ENCODE data around the gene APBB1IP. TPM values are rescaled to one million over a fixed set of nuclear protein-coding genes. Genes with fewer than 3 reads are reported as not detected.

APBB1IP gene
- total RNA-seq, 1 experiment from 2014 or later: not detected

DNA sequence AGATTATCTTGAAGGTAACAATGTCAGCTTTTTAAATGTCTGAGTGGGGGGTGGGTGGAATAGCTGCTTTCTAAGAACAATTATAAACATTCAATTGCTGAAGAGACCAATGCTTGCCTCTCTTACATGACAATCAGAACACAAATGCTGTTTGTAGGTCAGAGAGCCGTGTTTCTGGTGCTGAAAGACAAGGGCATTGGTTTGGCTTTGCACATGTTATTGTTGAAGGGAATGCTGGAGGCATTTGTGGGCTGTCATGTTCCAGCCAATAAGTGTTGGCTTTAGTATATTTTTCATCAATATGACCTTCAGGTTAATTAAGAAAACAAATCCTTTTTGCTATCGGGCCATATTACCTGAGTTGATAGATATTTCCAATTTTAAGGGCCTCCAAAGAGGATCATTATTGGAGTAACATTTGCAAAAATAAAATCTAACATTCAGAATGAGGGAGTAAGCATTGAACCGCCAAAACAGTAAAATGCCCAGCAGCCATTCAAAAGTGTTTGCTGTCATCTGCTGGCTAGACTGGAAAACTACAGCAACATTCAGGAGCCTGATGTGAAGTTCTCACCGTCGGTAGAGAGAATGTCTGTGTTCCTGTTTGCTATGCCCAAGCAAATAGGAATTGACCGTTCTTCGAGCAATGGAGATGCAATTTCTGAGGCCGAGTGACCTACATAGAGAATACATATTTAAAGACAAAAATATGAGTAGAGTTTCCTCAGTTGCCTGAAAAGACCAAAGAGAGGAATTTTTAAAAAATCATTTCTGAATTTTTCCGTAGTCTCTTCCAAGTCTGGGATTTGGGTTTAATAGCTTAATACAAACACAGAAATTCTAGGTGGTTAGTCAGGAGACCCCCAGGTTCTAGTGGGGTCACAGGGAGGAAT is 118.9 kb downstream of the APBB1IP start:
- no peak overlapping the region for H2AK5ac ChIP-seq (ENCODE audit: insufficient read length, low read length)
- H3K23ac ChIP-seq (ENCODE audit: insufficient read length, low read depth, low read length): no peak overlapping the region
- no peak overlapping the region for H4K8ac ChIP-seq (replicated peaks; ENCODE audit: insufficient read length, low read depth, low read length)
- no peak overlapping the region; a peak in 1 of 5 replicates for H3K4me3 Mint-ChIP-seq
- H3K79me1 ChIP-seq (ENCODE audit: insufficient read depth, low read depth, low read length, poor library complexity, severe bottlenecking): no peaks in the 10 kb centered on the region
- no peaks in the 10 kb centered on the region for H3K79me2 ChIP-seq (ENCODE audit: insufficient read depth, low read length)
- TF ChIP-seq, protein P1, sequence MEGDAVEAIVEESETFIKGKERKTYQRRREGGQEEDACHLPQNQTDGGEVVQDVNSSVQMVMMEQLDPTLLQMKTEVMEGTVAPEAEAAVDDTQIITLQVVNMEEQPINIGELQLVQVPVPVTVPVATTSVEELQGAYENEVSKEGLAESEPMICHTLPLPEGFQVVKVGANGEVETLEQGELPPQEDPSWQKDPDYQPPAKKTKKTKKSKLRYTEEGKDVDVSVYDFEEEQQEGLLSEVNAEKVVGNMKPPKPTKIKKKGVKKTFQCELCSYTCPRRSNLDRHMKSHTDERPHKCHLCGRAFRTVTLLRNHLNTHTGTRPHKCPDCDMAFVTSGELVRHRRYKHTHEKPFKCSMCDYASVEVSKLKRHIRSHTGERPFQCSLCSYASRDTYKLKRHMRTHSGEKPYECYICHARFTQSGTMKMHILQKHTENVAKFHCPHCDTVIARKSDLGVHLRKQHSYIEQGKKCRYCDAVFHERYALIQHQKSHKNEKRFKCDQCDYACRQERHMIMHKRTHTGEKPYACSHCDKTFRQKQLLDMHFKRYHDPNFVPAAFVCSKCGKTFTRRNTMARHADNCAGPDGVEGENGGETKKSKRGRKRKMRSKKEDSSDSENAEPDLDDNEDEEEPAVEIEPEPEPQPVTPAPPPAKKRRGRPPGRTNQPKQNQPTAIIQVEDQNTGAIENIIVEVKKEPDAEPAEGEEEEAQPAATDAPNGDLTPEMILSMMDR (conservative IDR thresholded peaks at IDR 0.05): peak; percentile 91
- no peak overlapping the region for H3K56ac ChIP-seq (ENCODE audit: insufficient read length, low read depth, low read length)
- H3K4me1 ChIP-seq (ENCODE audit: insufficient read depth, low read length): peaks cover 7% of the 10 kb centered on the region; the same call in 1 of the 2 replicates
- H3K4me2 ChIP-seq (ENCODE audit: insufficient read depth, insufficient read length, low read length): peak overlapping the region; percentile 19
- no CpG with 5 or more reads among the region's 9 CpGs for WGBS (ENCODE audit: extremely low coverage, insufficient read length, low lambda C conversion rate)
- H4K20me1 ChIP-seq (ENCODE audit: control insufficient read depth, insufficient read depth, insufficient read length): no peaks in the 10 kb centered on the region
- H3T11ph ChIP-seq (ENCODE audit: low read length): no peak overlapping the region
- peaks cover 23 to 27% of the 10 kb centered on the region in 2 experiments for H3K4me1 Mint-ChIP-seq
- no peak overlapping the region for H3K14ac ChIP-seq (ENCODE audit: insufficient read depth, low read length)
- no peak overlapping the region for H2BK15ac ChIP-seq (ENCODE audit: low read depth, low read length)
- H3K9me3 ChIP-seq (ENCODE audit: control insufficient read depth, low read depth, low read length): no peaks in the 10 kb centered on the region
- no peaks in the 10 kb centered on the region for H3K27me3 ChIP-seq (ENCODE audit: insufficient read depth, low read length)
- no peak overlapping the region for H2AFZ ChIP-seq (ENCODE audit: low read length)
- no peak overlapping the region for H2BK12ac ChIP-seq (ENCODE audit: insufficient read length, low read depth, low read length)
- no peak overlapping the region for H4K91ac ChIP-seq (ENCODE audit: insufficient read length, low read depth, low read length)
- no peaks in the 10 kb centered on the region for H3K9me3 Mint-ChIP-seq
- H3K18ac ChIP-seq (ENCODE audit: insufficient read length, low read depth, low read length): no peak overlapping the region
- H3K23me2 ChIP-seq (ENCODE audit: insufficient read length, low read depth, low read length, poor library complexity, severe bottlenecking): no peaks in the 10 kb centered on the region
- peak; percentile 49 for DNase-seq
- no peak overlapping the region for H4K5ac ChIP-seq (ENCODE audit: insufficient read length, low read depth, low read length)
- no peak overlapping the region for H2BK120ac ChIP-seq (ENCODE audit: low read depth, low read length, poor library complexity, severe bottlenecking)
- peaks cover 2% of the 10 kb centered on the region for H3K27me3 Mint-ChIP-seq (ENCODE audit: low read depth)
- peak overlapping the region in 1 of 3 experiments; percentile 53; a peak in 1 of 7 replicates for H3K27ac Mint-ChIP-seq
- no peaks in the 10 kb centered on the region for H3K36me3 Mint-ChIP-seq (ENCODE audit: insufficient read depth in 1 of 3, low read depth in 3 of 3)
- no peak overlapping the region for H3K9ac ChIP-seq (ENCODE audit: extremely low read depth, insufficient read length, low read length)
- H3K27ac ChIP-seq (ENCODE audit: insufficient read length, low read depth, low read length): no peak overlapping the region
- no peak overlapping the region for H2BK5ac ChIP-seq (ENCODE audit: insufficient read length, low read length)
- H2BK20ac ChIP-seq (ENCODE audit: low read depth, low read length, poor library complexity, severe bottlenecking): no peak overlapping the region
- no peak overlapping the region for H3K4ac ChIP-seq (ENCODE audit: low read depth, low read length)

Measured in H9 (cell line).